ENCODE measurements around the gene CROCC.

Gene CROCC

DNA sequence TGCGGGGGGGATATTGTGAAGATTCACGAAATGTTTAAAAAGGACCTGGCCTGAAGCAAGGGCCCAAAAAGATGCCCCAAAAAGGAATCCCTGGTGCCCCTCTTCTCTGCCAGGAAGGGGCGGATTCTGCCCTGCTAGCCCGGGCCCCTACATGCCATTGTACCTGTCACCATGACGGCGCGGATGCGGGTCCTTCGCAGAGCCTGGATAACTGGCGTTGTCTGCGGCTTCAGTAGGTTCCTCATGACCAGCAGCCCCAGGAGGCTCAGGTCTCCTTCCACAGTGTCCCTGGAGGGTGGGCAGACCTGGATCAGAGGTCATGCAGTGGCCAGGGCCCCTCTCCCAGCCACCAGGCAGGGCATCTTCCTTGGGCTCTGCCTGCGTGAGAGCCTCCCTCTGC lies 69.8 kb downstream of the CROCC start:
- DNase-seq = no peak

DNA sequence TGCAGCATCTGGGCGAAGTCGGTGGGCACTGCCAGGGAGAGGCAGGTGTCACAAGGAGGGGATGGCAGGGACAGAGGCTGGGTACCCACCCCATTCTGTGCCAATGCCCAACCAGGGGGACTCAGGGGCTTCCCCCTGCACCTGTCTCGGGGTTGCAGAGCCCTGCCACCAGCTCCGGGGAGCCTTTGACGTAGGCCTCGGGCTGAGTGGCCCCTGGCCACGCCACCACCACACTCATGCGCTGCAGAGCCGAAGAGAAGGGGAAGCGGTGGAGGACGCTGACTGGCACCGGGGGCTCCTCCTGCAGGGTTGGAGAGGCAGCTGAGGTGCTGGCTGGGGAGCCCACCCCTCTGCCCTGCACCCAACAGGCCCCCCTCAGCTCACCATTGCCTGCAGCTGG lies 70.4 kb downstream of the CROCC start:
- no peak for DNase-seq

- DNase-seq = no peak
Measured at GRCh38 chr1:16992675-16993074, 70.9 kb downstream of the CROCC start.

DNA sequence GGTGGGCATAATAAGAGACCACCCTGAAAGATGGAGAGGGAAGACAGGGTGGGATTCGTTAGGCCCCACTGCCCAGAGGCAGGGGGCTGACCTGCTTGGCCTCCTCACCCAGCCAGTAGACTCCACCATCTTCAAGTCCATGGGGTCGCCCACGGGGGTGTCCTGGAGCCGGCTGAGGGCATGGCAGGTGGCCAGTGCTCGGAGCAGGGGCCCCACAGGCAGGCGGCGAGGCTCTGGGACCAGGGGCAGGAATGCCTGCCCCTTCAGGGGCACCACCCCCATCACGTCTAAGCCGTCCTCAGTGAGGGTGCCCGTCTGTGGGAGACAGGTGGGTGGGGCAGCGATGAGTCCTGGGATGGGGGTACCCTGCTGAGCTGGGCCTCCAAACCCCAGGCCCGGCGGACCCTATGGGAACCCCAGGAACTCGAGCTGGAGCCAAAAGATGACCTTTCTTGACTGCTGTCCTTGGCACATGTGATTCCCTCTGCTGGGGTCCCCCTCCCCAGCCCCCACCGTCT lies 71.8 kb downstream of the CROCC start:
- DNase-seq = no peak

GRCh38 chr1:16996845-16997244 lies 75.1 kb downstream of the CROCC start:
- DNase-seq = no peak

- DNase-seq = no peak
Measured at GRCh38 chr1:16998589-16998988, 76.9 kb downstream of the CROCC start.

DNA sequence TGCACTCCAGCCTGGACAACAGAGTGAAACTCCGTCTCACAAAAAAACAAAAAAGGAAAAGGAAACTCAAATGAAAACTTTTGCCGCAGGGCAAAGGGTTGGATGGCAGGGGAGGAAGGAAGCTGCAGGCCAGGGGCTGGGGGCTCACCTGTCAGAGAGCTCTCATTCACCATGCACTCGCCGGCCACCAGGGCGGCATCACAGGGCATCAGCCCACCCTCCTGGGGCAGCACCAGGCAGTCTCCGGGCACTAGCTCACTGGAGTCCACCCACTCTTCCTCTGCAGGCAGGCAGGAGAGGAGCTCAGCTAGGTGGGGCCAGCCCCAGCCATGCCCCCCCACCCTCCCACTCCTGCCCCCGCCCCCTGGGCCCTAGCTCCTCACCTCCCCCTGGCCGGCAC lies 78.1 kb downstream of the CROCC start:
- no peak for DNase-seq

DNA sequence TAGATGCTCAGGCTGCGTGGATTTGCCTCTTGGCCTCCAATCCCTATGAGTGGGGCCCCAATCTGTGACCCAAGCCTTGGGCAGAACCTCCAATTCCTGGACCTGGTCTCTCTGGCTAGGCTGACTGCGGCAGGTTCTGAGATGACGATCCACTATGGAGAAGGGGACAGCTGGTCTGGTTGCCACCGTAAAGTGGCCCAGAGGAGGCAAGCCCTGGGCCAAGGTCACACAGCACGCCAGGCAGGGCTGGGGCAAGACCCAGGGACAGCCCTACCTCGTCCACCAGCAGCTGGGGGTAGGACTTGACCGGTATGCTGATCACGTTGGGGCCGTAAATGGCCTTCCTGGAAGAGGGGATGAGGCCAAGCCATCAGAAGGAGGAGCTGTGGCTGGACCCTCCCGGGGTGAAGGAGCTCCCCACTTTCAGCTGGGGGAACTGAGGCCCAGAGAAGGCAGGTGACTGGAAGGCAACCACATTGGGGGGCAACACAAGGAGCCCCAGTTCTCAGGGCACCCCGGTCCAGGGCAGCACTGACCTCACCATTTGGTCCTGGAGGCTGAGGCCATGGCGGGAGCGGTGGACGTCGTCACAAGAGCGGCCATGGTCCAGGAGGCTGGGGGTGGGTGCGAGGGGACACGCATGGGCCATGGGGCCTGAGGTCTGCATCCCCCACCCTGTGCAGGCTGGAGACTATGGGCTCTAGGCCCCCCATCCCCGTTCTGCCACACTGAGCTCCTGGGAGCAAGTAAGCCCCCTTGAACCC lies 80.2 kb downstream of the CROCC start:
- no peak for DNase-seq

DNA sequence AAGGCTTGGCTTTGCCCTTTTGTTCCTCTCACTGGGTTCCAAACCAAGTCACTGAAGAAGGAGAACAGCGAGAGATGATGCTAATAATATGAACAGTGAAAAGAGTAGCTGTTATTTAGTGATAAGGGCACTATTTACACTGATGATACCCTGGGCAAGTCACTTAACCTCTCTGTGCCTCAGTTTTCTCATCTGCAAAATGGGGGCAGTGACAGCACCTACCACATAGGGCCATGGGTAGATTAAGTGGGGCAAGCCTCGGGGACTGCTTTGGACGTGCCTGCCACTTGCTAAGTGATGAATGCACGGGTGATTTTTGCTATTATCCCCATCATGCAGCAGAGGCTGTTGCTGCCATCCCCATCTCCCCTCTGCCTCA lies 80.8 kb downstream of the CROCC start:
- no peak for DNase-seq

DNA sequence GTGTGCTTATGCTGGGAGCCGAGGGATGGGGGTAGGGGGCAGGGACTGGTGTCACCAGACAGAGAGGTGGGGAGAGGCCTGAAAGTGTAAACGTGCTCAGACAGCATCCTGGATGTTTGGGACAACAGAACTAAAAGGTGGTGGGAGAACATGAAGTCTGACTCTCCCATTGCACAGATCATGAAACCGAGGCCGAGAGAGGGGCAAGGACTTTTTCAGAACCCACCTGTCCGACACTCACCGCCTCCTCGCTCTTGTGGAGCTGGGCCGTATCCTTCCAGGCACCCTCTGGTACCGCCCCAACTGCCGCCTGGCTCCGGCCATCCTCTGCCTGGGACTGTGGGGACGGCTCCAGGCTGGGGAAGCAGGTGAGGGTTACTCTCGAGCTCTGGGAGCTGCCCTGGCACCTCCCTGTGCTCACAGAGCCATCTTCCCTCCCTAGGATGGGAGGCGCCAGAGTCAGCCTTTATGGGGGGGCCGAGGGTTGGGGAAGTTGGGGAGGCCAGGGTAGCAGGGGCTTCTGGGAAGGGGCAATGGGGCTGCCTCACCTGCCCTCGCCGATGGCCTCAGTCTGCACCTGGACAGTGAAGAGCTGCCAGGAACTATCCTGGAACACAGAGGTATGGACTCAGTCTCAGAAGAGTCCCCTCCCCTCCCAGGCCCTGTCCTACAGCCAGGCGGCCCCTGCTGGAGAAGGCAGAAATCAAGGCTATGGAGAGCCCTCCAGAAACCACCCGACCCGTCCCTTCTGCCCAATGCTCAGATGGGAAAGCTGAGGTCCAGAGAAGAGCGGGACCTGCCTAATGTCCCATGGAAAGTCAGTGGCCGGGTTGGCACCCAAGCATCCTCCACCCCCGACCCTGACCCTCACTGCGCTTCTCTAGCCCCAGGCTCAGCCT lies 83.0 kb downstream of the CROCC start:
- DNase-seq = no peak

- DNase-seq = no peak
Measured at GRCh38 chr1:17005365-17005740, 83.6 kb downstream of the CROCC start.

GRCh38 chr1:17007121-17007520 lies 85.4 kb downstream of the CROCC start:
- DNase-seq = no peak

DNA sequence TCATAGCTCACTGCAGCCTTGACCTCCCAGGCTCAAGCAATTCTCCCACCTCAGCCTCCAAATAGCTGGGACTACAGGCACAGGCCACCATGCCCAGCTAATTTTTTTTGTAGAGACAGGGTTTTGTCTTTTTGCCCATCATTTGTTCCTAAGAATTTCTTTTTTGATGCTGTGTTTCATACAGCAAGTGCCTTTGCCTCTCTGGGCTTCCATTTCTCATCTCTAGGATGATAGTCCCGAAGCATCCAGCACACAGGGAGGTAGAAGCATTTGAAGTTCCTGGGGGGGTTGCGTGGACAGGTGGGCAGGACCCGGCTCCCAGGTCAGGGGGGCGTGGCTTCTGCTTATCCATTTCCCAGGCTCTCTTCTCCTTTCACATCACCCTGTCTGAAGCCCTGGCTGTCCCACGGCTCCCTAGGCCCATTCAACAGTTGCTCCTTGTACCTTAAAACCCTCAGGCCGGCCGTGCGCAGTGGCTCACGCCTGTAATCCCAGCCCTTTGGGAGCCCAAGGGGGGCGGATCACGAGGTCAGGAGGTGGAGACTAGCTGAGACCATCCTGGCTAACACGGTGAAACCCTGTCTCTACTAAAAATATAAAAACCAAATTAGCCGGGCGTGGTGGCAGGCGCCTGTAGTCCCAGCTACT lies 86.6 kb downstream of the CROCC start:
- DNase-seq = no peak

DNA sequence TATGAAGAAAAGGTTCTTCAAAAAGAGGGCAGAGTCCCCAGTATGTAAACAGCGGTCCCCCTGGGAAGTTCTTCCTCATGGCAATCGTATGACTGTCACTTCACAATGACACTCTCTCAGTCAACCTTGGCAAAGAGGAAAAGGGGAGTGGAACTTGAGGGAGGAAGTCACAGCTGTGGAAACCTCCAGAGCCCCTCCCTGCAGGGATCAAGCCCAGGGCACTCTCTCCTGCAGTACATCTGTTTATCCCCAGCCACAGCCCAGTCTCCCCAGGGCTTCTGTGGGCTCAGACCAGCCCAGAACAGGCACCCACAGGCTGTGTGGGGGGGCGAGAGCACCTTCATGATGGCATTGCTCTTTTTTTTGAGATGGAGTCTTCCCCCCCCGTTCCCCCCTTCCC lies 88.0 kb downstream of the CROCC start:
- peak; percentile 34 for DNase-seq

DNA sequence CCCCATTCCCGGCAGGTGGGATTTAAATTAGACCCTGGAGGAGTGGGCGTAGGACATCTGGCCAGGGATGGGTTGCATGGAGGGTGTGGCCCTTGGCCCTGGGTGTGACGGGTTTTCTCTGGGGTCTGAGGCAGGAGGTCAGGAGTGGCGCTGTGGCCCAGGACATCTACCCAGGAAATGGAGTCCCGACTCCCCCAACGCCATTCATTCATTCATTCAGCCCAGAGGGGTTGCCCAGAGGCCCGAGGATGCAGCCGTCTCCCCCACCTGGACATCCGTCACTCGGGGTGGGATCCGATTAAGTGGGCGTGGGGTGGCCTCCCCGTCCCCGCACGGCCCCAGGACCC lies 89.3 kb downstream of the CROCC start:
- DNase-seq = no peak

- peak; percentile 95 for DNase-seq
Measured at GRCh38 chr1:17011439-17012307, 89.9 kb downstream of the CROCC start, which contains the start of gene ATP13A2. TSS of gene ATP13A2 (minus strand) at chr1:17011928. CDS start at chr1:17011738, 190 bp downstream.

DNA sequence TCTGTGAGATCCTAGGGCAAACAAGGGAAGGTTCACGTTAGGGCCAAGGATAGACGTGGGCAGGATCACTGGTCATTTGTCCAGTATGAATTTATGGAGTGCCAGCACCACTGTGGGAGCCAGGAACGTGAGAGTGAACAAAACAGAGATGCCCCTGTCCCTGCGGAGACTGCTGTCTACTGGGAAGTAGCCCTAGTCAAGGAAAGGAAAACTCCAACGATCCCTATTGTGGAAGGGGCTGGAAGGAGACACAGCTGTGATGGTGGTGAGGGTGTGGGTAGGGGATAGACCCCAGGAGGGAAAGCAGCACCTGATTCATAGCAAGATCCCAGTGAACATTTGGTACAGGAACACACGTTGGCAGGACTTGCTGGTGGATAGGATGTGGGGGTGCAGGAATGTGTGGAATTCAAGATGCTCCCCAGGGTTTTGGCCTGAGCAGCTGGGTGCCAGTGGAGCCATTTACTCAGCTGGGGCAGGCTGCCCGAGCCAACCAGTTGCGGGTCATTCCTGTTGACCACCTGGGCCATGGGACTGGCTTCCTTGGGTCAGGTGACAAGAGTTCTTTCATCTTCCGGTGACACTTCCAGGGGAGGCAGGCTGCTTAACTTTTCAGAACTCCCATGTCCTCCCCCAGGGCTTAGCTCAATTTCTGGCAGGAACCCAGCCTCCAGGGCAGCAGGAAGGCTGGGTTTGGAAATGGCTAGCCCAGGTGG lies 91.2 kb downstream of the CROCC start:
- DNase-seq = no peak

DNA sequence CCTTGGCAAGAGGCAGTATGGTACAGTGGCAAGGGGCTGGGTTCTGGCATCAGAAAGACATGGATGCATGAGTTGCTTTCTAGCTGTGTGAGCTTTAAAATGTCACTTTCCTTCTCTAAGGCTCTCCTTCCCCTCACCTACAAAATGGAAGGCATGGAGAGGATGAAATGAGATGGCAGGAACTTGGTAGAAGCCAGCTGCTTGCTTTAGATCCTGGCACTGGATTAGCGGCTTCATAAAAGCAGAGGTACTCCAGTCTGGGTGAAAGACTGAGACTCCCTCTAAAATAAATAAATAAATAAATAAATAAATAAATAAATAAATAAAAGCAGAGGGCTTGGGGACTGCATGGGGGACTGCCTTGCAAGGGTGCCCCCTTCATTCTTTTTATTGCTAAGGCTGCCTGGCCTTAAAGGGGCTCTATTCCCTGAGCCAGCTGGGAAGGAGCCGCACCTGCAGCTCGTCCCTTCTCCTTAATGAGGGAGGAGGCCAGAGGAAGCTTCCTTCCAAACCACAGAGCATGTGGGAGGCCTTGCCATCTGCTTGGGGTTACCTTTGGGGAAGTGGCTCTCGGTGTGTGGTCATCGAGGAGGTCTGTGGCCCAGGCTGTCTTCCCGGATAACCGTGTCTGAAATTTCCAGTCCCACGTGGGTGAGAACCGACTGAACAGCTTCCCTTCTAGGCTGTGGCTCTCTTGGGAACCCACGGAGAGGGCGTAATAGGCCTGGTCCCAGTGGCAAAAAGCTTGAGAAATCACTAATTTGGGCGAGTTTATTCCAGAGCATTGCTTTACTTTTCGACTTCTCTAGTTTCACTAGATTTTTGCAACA lies 92.0 kb downstream of the CROCC start:
- DNase-seq = no peak

- no peak for DNase-seq
Measured at GRCh38 chr1:17014671-17015567, 93.2 kb downstream of the CROCC start.

- no peak for DNase-seq
Measured at GRCh38 chr1:17016317-17016661, 94.6 kb downstream of the CROCC start.
